Pancreas (tissue), 10 donors: ENCODE results near the gene ARHGEF3. TPM values are rescaled to one million over a fixed set of nuclear protein-coding genes. Genes with fewer than 3 reads are reported as not detected.
A peak's percentile ranks its signal among the peaks of the same experiment; 100 is the strongest.
"Not testable (repeated sequence)": the region's sequence is repeated elsewhere in the genome, so short reads cannot be mapped to it uniquely, and the experiment has no call there.

Source experiments
- ATAC-seq, 4 donors: fragments of 200-7000 bp; cut with Tn5 transposase; one replicate each; pipeline versions ENCODE4 v1.8.0 to v1.9.1; 2020; ENCODE audit warnings: mild to moderate bottlenecking in 4 of 4, moderate library complexity in 4 of 4
- DNase-seq, 6 donors: peaks; one replicate each; pipeline ENCODE4 v3.0.0-alpha.2; 2020
- FAIRE-seq: peaks from 2 replicates; lab custom pipeline; 2012; peaks lifted over from hg19 to GRCh38; lab: Jason Lieb, UNC
- H3K27ac ChIP-seq, 4 donors: fragments of 200-600 bp; sonication (generic); 1 replicate in 3 of 4; 2 replicates in 1 of 4; pipeline versions ENCODE4 v1.5.0 to v1.8.0; 2020
- H3K27me3 ChIP-seq, 4 donors: fragments of 200-600 bp; one replicate each; pipeline ENCODE4 v1.8.0; 2021
- H3K36me3 ChIP-seq, 3 donors: fragments of 200-600 bp; sonication (generic) in 1 of 3; one replicate each; pipeline versions ENCODE4 v1.5.0 to v1.8.0; 2020 to 2021
- H3K4me1 ChIP-seq, 3 donors: fragments of 200-600 bp; one replicate each; pipeline ENCODE4 v1.8.0; 2021
- H3K4me3 ChIP-seq, 4 donors: fragments of 200-600 bp; sonication (generic) in 2 of 4; one replicate each; pipeline versions ENCODE4 v1.5.0 to v1.8.0; 2020 to 2021
- H3K9me3 ChIP-seq, 4 donors: fragments of 200-600 bp; one replicate each; pipeline ENCODE4 v1.8.0; 2021
- CTCF ChIP-seq, 4 donors: fragments of 200-600 bp; sonication (generic) in 3 of 4; IDR thresholded peaks; one replicate each; pipeline versions ENCODE4 v1.5.0 to v1.8.0; 2021; ENCODE audit warnings: antibody characterized with exemption in 4 of 4
- WGBS, 2 donors: extraction: QIAGEN DNeasy Blood & Tissue Kit; methylation state at CpG; one replicate each; pipeline ENCODE4 v1.1.7; 2013; 5-methylcytosine and 5-hydroxymethylcytosine counted together
- intact Hi-C, 3 donors: fragments of 100-400 bp; cut with DNase I; formaldehyde crosslinking; loops; one replicate each; pipeline versions ENCODE4 v1.11.1 to v1.14.2; 2022
- polyA plus RNA-seq, 2 donors: library from polyadenylated mRNA; stranded (reverse); fragments of 200-250 nt; gene quantifications; one replicate each; pipeline ENCODE4 v1.2.3, GENCODE V29; 2013
- total RNA-seq, 6 donors: library from RNA; stranded (reverse); fragmentation: NEBNext Ultra II Directional in 4 of 6; extraction: Animal tissue kit (Norgen Biotek cat#: 25700) in 4 of 6; gene quantifications; one replicate each; pipeline versions ENCODE4 v1.2.1 to v1.2.4, GENCODE V29; 2021 to 2023
- donor health status: healthy with polysubstance abuse.
- donor health status: DM: no; HTN: no; CAD: no; lungs with moderate emphysema.
- donor health status: DM: no; HTN: no; CAD: no.
- donor health status: control.
- donor health status: control.
- donor health status: Bipolar disorder and iron deficiency.
- donor health status: DM: yes; HTN: yes; CAD: no.
- donor health status: DM: no; HTN: no; CAD: no.
- donor health status: DM: no; HTN: no; CAD: no.
- donor health status: DM: yes; HTN: yes; CAD: no.

The ARHGEF3 gene
- total and polyA plus RNA-seq, 8 donors, result 11.4 to 36.5 (median 25.6) TPM

- TF ChIP-seq CTCF (IDR thresholded peaks at IDR 0.05), result no peak
- FAIRE-seq (no peak), ATAC-seq (peak in 2 of 4 donors; percentile 68 to 76), DNase-seq (no peak)
- Histone ChIP-seq H3K9me3 (no peaks in the 10 kb centered on the region), H3K36me3 (no peaks in the 10 kb centered on the region), H3K27me3 (no peaks in the 10 kb centered on the region), H3K4me1 (no peaks in the 10 kb centered on the region), H3K27ac (no peak overlapping the region), H3K4me3 (no peak overlapping the region)
- 49 to 72% methylated on average over 3 of the region's 3 CpGs for WGBS, 2 donors
- intact Hi-C loops, result no loop called here
Measured at GRCh38 chr3:56693750-56694149, 108.0 kb downstream of the ARHGEF3 start.

GRCh38 chr3:56692520-56693433 lies 109.0 kb downstream of the ARHGEF3 start:
- peak in 1 of 4 donors; percentile 32 for ATAC-seq
- H3K27me3 ChIP-seq, FAIRE-seq, H3K4me1 ChIP-seq, H3K36me3 ChIP-seq, H3K4me3 ChIP-seq, DNase-seq, intact Hi-C loops, H3K27ac ChIP-seq, H3K9me3 ChIP-seq: not testable (repeated sequence)
- WGBS, 2 donors, result 75 to 82% methylated on average over 15 of the region's 15 CpGs

- H3K4me3 ChIP-seq, ATAC-seq, H3K9me3 ChIP-seq, H3K4me1 ChIP-seq, DNase-seq, H3K36me3 ChIP-seq, H3K27ac ChIP-seq, FAIRE-seq, H3K27me3 ChIP-seq, intact Hi-C loops: not testable (repeated sequence)
- 93 to 97% methylated on average over 19 to 20 of the region's 21 CpGs for WGBS, 2 donors
Measured at GRCh38 chr3:56692001-56692365, 109.8 kb downstream of the ARHGEF3 start.

GRCh38 chr3:56691165-56692000 lies 110.4 kb downstream of the ARHGEF3 start:
- 96% methylated on average over 12 to 19 of the region's 19 CpGs for WGBS, 2 donors
- H3K36me3 ChIP-seq, result no peaks in the 10 kb centered on the region
- no peaks in the 10 kb centered on the region for H3K27me3 ChIP-seq
- no peak overlapping the region for H3K4me3 ChIP-seq
- intact Hi-C loops, result no loop called here
- TF ChIP-seq CTCF (IDR thresholded peaks at IDR 0.05), result no peak
- no peaks in the 10 kb centered on the region for H3K9me3 ChIP-seq
- no peak for DNase-seq
- H3K4me1 ChIP-seq, result no peaks in the 10 kb centered on the region
- no peak for FAIRE-seq
- H3K27ac ChIP-seq, result no peak overlapping the region
- ATAC-seq, result no peak

GRCh38 chr3:56689303-56689702 lies 112.4 kb downstream of the ARHGEF3 start:
- FAIRE-seq (no peak), ATAC-seq (no peak), DNase-seq (no peak)
- H3K9me3 ChIP-seq, result no peaks in the 10 kb centered on the region
- intact Hi-C loops, result no loop called here
- H3K27me3 ChIP-seq, result no peaks in the 10 kb centered on the region
- H3K4me1 ChIP-seq, result no peaks in the 10 kb centered on the region
- H3K4me3 ChIP-seq, result no peak overlapping the region
- no peak for TF ChIP-seq CTCF (IDR thresholded peaks at IDR 0.05)
- 92 to 93% methylated on average over 1 of the region's 1 CpG for WGBS, 2 donors
- no peaks in the 10 kb centered on the region for H3K36me3 ChIP-seq
- no peak overlapping the region for H3K27ac ChIP-seq
